GM12874 (cell line): ENCODE data around the gene SNX14.

ENCODE experiments used
- CTCF ChIP-seq: IDR thresholded peaks from 2 replicates; pipeline ENCODE4 v1.5.1; 2011; ENCODE audit warnings: low read depth, mild to moderate bottlenecking, control low read depth, low read length, moderate library complexity; ENCODE audit not compliant: insufficient read depth

The SNX14 gene

DNA sequence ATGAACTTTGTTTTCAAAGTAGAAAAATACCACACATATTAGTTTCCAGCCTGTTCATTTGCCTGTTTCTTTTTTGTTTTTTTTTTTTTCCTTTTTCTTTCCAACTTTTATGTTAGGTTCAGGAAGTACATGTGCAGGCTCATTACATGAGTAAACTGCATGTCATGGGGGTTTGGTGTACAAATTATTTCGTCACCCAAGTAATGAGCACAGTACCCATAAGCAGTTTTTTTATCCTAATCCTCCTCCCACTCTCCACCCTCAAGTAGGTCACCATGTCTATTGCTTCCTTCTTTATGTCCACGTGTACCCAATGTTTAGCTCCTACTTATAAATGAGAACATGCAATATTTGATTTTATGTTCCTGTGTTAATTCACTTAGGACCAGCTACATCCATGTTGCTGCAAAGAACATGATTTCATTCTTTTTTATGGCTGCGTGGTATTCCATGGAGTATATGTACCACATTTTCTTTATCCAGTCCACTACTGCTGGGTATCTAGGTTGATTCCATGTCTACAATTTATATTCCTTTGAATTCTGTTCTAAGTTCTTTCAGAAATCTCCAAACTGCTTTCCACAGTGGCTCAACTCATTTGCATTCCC is 31.8 kb downstream of the SNX14 start:
- no peak for TF ChIP-seq CTCF

- TF ChIP-seq CTCF = no peak
These were observed 36.5 kb downstream of the SNX14 start for GRCh38 chr6:85556992-85557668.

DNA sequence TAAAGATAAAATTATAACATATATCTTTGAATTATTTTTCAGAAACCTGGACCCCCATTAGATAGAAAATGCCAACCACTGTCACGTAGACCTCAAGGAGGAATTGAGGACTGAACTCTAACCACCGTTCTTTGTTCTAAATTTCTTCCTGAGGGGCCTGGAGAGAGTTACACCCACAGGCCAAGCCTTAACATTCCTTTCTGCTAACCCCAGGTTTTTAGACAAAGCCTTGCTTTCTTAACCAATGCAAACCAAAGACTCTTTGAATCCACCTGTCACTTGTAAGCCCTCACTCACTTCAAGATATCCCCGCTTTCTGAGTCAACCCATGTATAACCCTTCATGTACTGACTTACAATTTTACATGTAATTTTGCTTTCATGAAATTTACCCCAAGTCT is 41.0 kb downstream of the SNX14 start:
- no peak for TF ChIP-seq CTCF

- no peak for TF ChIP-seq CTCF
These were observed 42.4 kb downstream of the SNX14 start for GRCh38 chr6:85551264-85551663.

GRCh38 chr6:85547719-85548118 is 45.9 kb downstream of the SNX14 start:
- TF ChIP-seq CTCF = no peak

GRCh38 chr6:85544776-85545175 is 48.9 kb downstream of the SNX14 start:
- TF ChIP-seq CTCF = no peak

GRCh38 chr6:85537055-85537494 is 56.6 kb downstream of the SNX14 start:
- TF ChIP-seq CTCF = no peak
